GM19372 (cell line): ENCODE measurements around the gene HPCAL4.

Experiments used
- ATAC-seq: cut with Tn5 transposase; IDR thresholded peaks from one replicate; pipeline ENCODE4 v1.9.1; 2021; ENCODE audit warnings: mild to moderate bottlenecking, low read depth, moderate library complexity; ENCODE audit not compliant: unreplicated experiment

Gene HPCAL4

GRCh38 chr1:39631361-39632322 lies 59.6 kb downstream of the HPCAL4 start:
- ATAC-seq = no peak

DNA sequence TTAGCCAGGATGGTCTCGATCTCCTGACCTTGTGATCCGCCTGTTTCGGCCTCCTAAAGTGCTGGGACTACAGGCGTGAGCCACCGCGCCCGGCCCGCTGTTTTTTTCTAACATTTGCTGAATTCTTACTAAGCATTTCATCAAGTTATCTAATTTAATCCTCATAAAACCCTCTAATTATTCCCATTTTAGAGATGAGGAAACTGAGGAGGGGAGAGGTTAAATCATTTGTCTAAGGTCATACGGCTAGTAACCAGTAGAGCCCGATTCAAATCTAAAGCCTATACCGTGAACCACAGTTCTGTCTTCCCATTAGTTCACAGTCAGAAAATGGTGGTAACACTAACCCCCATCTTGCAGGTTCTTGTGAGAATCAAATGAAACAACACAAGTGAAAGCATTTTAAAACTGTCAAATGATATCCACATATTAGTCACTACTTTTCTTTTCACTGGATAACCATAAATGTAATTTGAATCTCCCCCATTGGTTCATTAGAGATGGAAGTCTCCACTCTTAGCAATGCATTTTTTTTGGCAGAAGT lies 62.4 kb downstream of the HPCAL4 start:
- no peak for ATAC-seq
